ENCODE results near the gene FAT1. TPM values are rescaled to one million over a fixed set of nuclear protein-coding genes. Genes with fewer than 3 reads are reported as not detected.
"Not testable (repeated sequence)": the region's sequence is repeated elsewhere in the genome, so short reads cannot be mapped to it uniquely, and the experiment has no call there.

Gene FAT1
- total RNA-seq (2014; rRNA removed; shearing (Covaris generic)): 67.0 and 112 TPM in 2 replicates

GRCh38 chr4:186723292-186724057 lies at the start of gene FAT1:
FAT1 (minus strand) TSS chr4:186723856; CDS start chr4:186709827, 14,029 bp downstream.
- DNase-seq (ENCODE audit: low read depth): peak; percentile 61

- DNase-seq (ENCODE audit: low read depth): no peak
These were observed 49.4 kb upstream of the FAT1 start for GRCh38 chr4:186772936-186773487.

- DNase-seq (ENCODE audit: low read depth): no peak
These were observed 48.0 kb upstream of the FAT1 start for GRCh38 chr4:186771624-186772023.

- DNase-seq (ENCODE audit: low read depth): peak; percentile 66
These were observed 47.0 kb upstream of the FAT1 start for GRCh38 chr4:186770481-186771175.

- no peak for DNase-seq (ENCODE audit: low read depth)
These were observed 44.1 kb upstream of the FAT1 start for GRCh38 chr4:186767794-186768193.

- peak; percentile 62 for DNase-seq (ENCODE audit: low read depth)
These were observed 42.3 kb upstream of the FAT1 start for GRCh38 chr4:186765673-186766546.

GRCh38 chr4:186765138-186765537 lies 41.5 kb upstream of the FAT1 start:
- DNase-seq (ENCODE audit: low read depth): peak; percentile 93

GRCh38 chr4:186764457-186764856 lies 40.8 kb upstream of the FAT1 start:
- DNase-seq (ENCODE audit: low read depth): no peak

- DNase-seq (ENCODE audit: low read depth): no peak
These were observed 39.2 kb upstream of the FAT1 start for GRCh38 chr4:186762865-186763264.

- DNase-seq (ENCODE audit: low read depth): no peak
These were observed 38.7 kb upstream of the FAT1 start for GRCh38 chr4:186762361-186762760.

GRCh38 chr4:186761956-186762355 lies 38.3 kb upstream of the FAT1 start:
- not testable (repeated sequence) for DNase-seq (ENCODE audit: low read depth)

- peak; percentile 44 for DNase-seq (ENCODE audit: low read depth)
These were observed 37.7 kb upstream of the FAT1 start for GRCh38 chr4:186761393-186761792.

GRCh38 chr4:186760576-186760975 lies 36.9 kb upstream of the FAT1 start:
- peak; percentile 82 for DNase-seq (ENCODE audit: low read depth)

- DNase-seq (ENCODE audit: low read depth): no peak
These were observed 36.3 kb upstream of the FAT1 start for GRCh38 chr4:186759990-186760389.

- DNase-seq (ENCODE audit: low read depth): no peak
These were observed 35.5 kb upstream of the FAT1 start for GRCh38 chr4:186758929-186759682.

GRCh38 chr4:186757696-186758355 lies 34.2 kb upstream of the FAT1 start:
- DNase-seq (ENCODE audit: low read depth): no peak

GRCh38 chr4:186756550-186756949 lies 32.9 kb upstream of the FAT1 start:
- not testable (repeated sequence) for DNase-seq (ENCODE audit: low read depth)

GRCh38 chr4:186755550-186756519 lies 32.2 kb upstream of the FAT1 start:
- no peak for DNase-seq (ENCODE audit: low read depth)

- no peak for DNase-seq (ENCODE audit: low read depth)
These were observed 31.3 kb upstream of the FAT1 start for GRCh38 chr4:186754976-186755375.

Data from M059J (cell line).